OCI-LY1 (cell line): Measurements from ENCODE around the gene MN1.

Source experiments
- H2AFZ ChIP-seq: fragments of 200-600 bp; sonication (generic), shearing (Covaris generic); 2 replicates; pipeline ENCODE4 v1.6.0; 2014; ENCODE audit warnings: antibody characterized with exemption, mild to moderate bottlenecking, low read length
- H3F3A ChIP-seq: fragments of 200-600 bp; sonication (generic), shearing (Covaris generic); 2 replicates; pipeline ENCODE4 v1.6.0; 2014; ENCODE audit warnings: mild to moderate bottlenecking, antibody characterized with exemption, low read length, moderate library complexity; ENCODE audit not compliant: insufficient read depth
- H3K27ac ChIP-seq: fragments of 200-600 bp; sonication (generic); 2 replicates; pipeline ENCODE4 v1.5.1; 2014; ENCODE audit warnings: low read length, mixed run types, mild to moderate bottlenecking, low read depth; ENCODE audit not compliant: poor library complexity, severe bottlenecking
- H3K27me3 ChIP-seq: fragments of 200-600 bp; sonication (generic); 2 replicates; pipeline ENCODE4 v1.6.0; 2014; ENCODE audit warnings: antibody characterized with exemption, mild to moderate bottlenecking, low read length, moderate library complexity; ENCODE audit not compliant: insufficient read depth
- H3K36me3 ChIP-seq: fragments of 200-600 bp; sonication (generic); 2 replicates; pipeline ENCODE4 v1.6.1; 2014; ENCODE audit warnings: mild to moderate bottlenecking, antibody characterized with exemption, low read length, moderate library complexity, mixed read lengths; ENCODE audit not compliant: insufficient read depth
- H3K4me1 ChIP-seq: fragments of 200-600 bp; sonication (generic); 2 replicates; pipeline ENCODE4 v1.5.1; 2014; ENCODE audit warnings: mild to moderate bottlenecking, low read length, moderate library complexity; ENCODE audit not compliant: insufficient read depth, severe bottlenecking
- H3K4me2 ChIP-seq: fragments of 200-600 bp; sonication (generic), shearing (Covaris generic); 2 replicates; pipeline ENCODE4 v1.6.1; 2014; ENCODE audit warnings: low read length
- H3K4me3 ChIP-seq: fragments of 200-600 bp; sonication (generic); 2 replicates; pipeline ENCODE4 v1.5.1; 2014; ENCODE audit warnings: low read length, low read depth, mild to moderate bottlenecking, mixed read lengths; ENCODE audit not compliant: poor library complexity, severe bottlenecking
- H3K79me2 ChIP-seq: fragments of 200-600 bp; shearing (Covaris generic); 2 replicates; pipeline ENCODE4 v1.6.1; 2016; ENCODE audit warnings: mixed run types, low read length, mixed read lengths; ENCODE audit not compliant: insufficient read depth
- H3K9ac ChIP-seq: fragments of 200-600 bp; sonication (generic), shearing (Covaris generic); 2 replicates; pipeline ENCODE4 v1.6.1; 2014; ENCODE audit warnings: mild to moderate bottlenecking, low read length, mixed read lengths
- H3K9me2 ChIP-seq: fragments of 200-600 bp; sonication (generic), shearing (Covaris generic); 2 replicates; pipeline ENCODE4 v1.6.1; 2014; ENCODE audit warnings: low read depth, mild to moderate bottlenecking, low read length, mixed read lengths
- H3K9me3 ChIP-seq: fragments of 200-600 bp; shearing (Covaris generic); 2 replicates; pipeline ENCODE4 v1.6.1; 2014; ENCODE audit warnings: low read length, mixed read lengths
- H4K20me1 ChIP-seq: fragments of 200-600 bp; sonication (generic), shearing (Covaris generic); 2 replicates; pipeline ENCODE4 v1.6.0; 2016; ENCODE audit warnings: mild to moderate bottlenecking, low read length; ENCODE audit not compliant: insufficient read depth
- EZH2 ChIP-seq: fragments of 200-600 bp; sonication (generic), shearing (Covaris generic); IDR thresholded peaks from 2 replicates; pipeline ENCODE4 v1.8.0; 2017; ENCODE audit warnings: borderline replicate concordance, mixed run types, mild to moderate bottlenecking, antibody characterized with exemption, low read length, moderate library complexity, mixed read lengths
- TF ChIP-seq, protein P1 (sequence below): fragments of 200-600 bp; sonication (generic), shearing (Covaris generic); IDR thresholded peaks from 2 replicates; pipeline ENCODE4 v1.5.1; 2017; ENCODE audit warnings: mild to moderate bottlenecking, antibody characterized with exemption, low read length, moderate library complexity, mixed read lengths

MN1 gene

DNA sequence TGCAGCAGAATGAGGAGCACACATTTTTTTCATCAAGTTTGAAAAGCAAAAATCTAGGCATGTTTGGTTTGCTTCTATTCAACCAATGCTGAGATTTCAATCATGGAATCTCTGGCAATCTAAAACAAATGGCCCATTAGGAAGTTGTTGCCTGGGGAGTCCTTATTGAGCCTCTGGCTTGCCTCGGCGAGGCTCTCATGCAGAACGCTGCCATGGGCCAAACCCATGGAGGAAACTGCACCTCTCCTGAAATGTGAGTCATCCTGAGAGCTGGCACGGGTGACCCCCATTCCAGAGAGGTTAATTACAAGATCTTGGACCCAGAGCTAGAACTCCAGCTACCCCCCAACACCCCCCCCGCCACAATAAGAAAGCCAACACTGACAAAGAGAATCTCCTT lies 80.7 kb downstream of the MN1 start:
- Histone ChIP-seq H3F3A (no peaks in the 10 kb centered on the region), H3K79me2 (no peaks in the 10 kb centered on the region), H3K4me3 (no peak overlapping the region), H3K4me1 (no peaks in the 10 kb centered on the region), H3K9ac (no peak overlapping the region), H3K27ac (no peak overlapping the region), H3K4me2 (no peak overlapping the region), H4K20me1 (no peaks in the 10 kb centered on the region), H3K36me3 (no peaks in the 10 kb centered on the region), H2AFZ (no peak overlapping the region), H3K9me2 (no peaks in the 10 kb centered on the region), H3K9me3 (no peaks in the 10 kb centered on the region), H3K27me3 (no peaks in the 10 kb centered on the region)
- TF ChIP-seq, protein P1, sequence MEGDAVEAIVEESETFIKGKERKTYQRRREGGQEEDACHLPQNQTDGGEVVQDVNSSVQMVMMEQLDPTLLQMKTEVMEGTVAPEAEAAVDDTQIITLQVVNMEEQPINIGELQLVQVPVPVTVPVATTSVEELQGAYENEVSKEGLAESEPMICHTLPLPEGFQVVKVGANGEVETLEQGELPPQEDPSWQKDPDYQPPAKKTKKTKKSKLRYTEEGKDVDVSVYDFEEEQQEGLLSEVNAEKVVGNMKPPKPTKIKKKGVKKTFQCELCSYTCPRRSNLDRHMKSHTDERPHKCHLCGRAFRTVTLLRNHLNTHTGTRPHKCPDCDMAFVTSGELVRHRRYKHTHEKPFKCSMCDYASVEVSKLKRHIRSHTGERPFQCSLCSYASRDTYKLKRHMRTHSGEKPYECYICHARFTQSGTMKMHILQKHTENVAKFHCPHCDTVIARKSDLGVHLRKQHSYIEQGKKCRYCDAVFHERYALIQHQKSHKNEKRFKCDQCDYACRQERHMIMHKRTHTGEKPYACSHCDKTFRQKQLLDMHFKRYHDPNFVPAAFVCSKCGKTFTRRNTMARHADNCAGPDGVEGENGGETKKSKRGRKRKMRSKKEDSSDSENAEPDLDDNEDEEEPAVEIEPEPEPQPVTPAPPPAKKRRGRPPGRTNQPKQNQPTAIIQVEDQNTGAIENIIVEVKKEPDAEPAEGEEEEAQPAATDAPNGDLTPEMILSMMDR: no peak
- TF ChIP-seq EZH2: no peak

DNA sequence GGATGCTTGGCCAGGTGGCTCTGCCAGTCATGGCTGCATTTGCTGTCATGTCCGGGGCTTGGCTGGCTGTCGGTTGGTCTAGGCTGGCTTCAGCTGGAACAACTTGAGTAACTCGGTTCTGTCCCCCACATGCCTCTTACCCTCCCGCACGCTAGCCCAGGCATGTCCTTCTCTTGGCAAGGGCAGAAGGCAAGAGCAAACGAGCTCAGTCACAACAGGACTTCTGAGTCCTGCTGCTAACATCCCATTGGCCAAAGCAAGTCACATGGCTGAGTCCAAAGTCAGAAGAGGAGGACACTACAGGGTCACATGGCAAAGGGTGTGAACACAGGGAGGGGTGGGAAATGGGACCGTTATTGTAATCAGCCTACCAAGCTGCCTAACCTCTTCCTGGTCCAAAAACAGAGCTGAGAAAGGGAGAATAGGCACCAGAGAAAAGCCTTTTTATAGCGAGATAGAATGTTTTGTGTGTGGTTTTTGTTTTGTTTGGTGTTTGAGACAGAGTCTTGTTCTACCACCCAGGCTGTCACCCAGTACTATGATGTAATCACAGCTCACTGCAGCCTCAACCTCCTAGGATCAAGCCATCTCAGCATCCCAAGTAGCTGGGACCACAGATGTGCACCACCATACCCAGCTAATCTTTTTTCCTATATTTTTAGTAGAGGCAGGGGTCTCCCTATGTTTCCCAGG lies 81.9 kb downstream of the MN1 start:
- H3K9me3 ChIP-seq: no peaks in the 10 kb centered on the region
- H3K4me3 ChIP-seq: no peak overlapping the region
- no peaks in the 10 kb centered on the region for H3K4me1 ChIP-seq
- H4K20me1 ChIP-seq: no peaks in the 10 kb centered on the region
- no peaks in the 10 kb centered on the region for H3F3A ChIP-seq
- H3K9me2 ChIP-seq: no peaks in the 10 kb centered on the region
- no peak overlapping the region for H2AFZ ChIP-seq
- H3K27ac ChIP-seq: no peak overlapping the region
- no peak overlapping the region for H3K4me2 ChIP-seq
- no peaks in the 10 kb centered on the region for H3K79me2 ChIP-seq
- no peak for TF ChIP-seq EZH2
- TF ChIP-seq, protein P1: no peak
- no peaks in the 10 kb centered on the region for H3K27me3 ChIP-seq
- no peak overlapping the region for H3K9ac ChIP-seq
- no peaks in the 10 kb centered on the region for H3K36me3 ChIP-seq

DNA sequence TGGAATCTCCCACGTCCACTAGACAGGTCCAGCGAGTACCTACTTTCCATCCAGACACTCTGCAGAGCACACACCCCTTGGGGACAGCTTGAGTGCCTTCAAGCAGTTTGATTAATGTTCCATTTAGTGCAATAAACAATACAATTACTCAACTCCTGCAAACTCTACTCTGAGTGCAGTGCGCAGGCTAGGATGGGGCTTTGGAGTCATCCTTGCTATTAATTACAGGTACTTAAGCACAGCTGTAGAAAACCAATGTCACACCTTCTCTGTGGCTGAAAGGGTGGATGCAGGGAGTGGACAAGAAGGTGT lies 82.6 kb downstream of the MN1 start:
- H3K27ac ChIP-seq: no peak overlapping the region
- H3K4me1 ChIP-seq: no peaks in the 10 kb centered on the region
- no peak overlapping the region for H3K4me3 ChIP-seq
- no peaks in the 10 kb centered on the region for H3K36me3 ChIP-seq
- H2AFZ ChIP-seq: no peak overlapping the region
- no peaks in the 10 kb centered on the region for H3K27me3 ChIP-seq
- H3K9me3 ChIP-seq: no peaks in the 10 kb centered on the region
- H3K4me2 ChIP-seq: no peak overlapping the region
- no peaks in the 10 kb centered on the region for H3F3A ChIP-seq
- no peak overlapping the region for H3K9ac ChIP-seq
- no peaks in the 10 kb centered on the region for H4K20me1 ChIP-seq
- TF ChIP-seq, protein P1: no peak
- TF ChIP-seq EZH2: no peak
- H3K9me2 ChIP-seq: no peaks in the 10 kb centered on the region
- H3K79me2 ChIP-seq: no peaks in the 10 kb centered on the region
